Uterus (tissue), 2 donors: ENCODE measurements around the gene NAALAD2.

Source experiments
- CTCF ChIP-seq, 4 experiments: fragments of 200-600 bp in 2 of 4; fragments of 450-650 bp in 2 of 4; sonication (generic) in 2 of 4; IDR thresholded peaks; one replicate each; pipeline ENCODE4 v1.5.1; 2016 to 2019; ENCODE audit warnings: antibody characterized with exemption in 4 of 4, mild to moderate bottlenecking in 2 of 4, moderate library complexity in 1 of 4
- POLR2A ChIP-seq, 2 donors: fragments of 450-650 bp; IDR thresholded peaks; one replicate each; pipeline ENCODE4 v1.6.1; 2016; ENCODE audit warnings: antibody characterized with exemption in 2 of 2, mild to moderate bottlenecking in 1 of 2, moderate library complexity in 1 of 2

- no peak for TF ChIP-seq POLR2A (IDR thresholded peaks at IDR 0.05)
- no peak for TF ChIP-seq CTCF (IDR thresholded peaks at IDR 0.05)
Measured at GRCh38 chr11:90135016-90135415, 553 bp downstream of the NAALAD2 start.
